Right lobe of liver (tissue), 4 donors: ENCODE measurements around the gene SLC26A8.

Experiments used
- POLR2A ChIP-seq: fragments of 450-650 bp; IDR thresholded peaks from one replicate; pipeline ENCODE4 v1.6.1; 2017; ENCODE audit warnings: antibody characterized with exemption, mild to moderate bottlenecking
- TF ChIP-seq, protein P1 (sequence below), 4 donors: fragments of 200-600 bp in 3 of 4; fragments of 450-650 bp in 1 of 4; IDR thresholded peaks; one replicate each; pipeline versions ENCODE4 v1.5.1 to v1.8.0; 2016 to 2022; ENCODE audit warnings: antibody characterized with exemption in 4 of 4, mild to moderate bottlenecking in 2 of 4
- donor health status: DM: no; HTN: no; CAD: no.
- donor health status: DM: no; HTN: no; CAD: no.
- donor health status: DM: no; HTN: yes; CAD: no.

DNA sequence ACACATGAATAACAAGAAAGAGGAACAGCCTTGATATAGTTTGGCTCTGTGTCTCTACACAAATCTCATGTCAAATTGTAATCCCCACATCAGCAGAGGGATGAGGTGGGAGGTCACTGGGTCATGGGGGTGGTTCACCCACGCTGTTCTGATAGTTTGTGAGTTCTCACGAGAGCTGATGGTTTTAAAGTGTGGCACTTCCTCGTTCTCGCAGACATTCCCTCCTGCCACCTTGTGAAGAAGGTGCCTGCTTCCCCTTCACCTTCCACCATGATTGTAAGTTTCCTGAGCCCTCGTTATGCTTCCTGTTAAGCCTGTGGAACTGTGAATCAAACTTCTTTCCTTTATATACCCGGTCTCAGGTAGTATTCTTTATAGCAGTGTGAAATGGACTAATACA is 116.7 kb downstream of the SLC26A8 start:
- TF ChIP-seq, protein P1, sequence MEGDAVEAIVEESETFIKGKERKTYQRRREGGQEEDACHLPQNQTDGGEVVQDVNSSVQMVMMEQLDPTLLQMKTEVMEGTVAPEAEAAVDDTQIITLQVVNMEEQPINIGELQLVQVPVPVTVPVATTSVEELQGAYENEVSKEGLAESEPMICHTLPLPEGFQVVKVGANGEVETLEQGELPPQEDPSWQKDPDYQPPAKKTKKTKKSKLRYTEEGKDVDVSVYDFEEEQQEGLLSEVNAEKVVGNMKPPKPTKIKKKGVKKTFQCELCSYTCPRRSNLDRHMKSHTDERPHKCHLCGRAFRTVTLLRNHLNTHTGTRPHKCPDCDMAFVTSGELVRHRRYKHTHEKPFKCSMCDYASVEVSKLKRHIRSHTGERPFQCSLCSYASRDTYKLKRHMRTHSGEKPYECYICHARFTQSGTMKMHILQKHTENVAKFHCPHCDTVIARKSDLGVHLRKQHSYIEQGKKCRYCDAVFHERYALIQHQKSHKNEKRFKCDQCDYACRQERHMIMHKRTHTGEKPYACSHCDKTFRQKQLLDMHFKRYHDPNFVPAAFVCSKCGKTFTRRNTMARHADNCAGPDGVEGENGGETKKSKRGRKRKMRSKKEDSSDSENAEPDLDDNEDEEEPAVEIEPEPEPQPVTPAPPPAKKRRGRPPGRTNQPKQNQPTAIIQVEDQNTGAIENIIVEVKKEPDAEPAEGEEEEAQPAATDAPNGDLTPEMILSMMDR (IDR thresholded peaks at IDR 0.05), result no peak
- TF ChIP-seq POLR2A, result no peak
